Activated CD4-positive, CD25-positive, alpha-beta regulatory T cell treated with anti-CD3 and anti-CD28 coated beads, Interleukin-2, amount 50 U/mL, for 24 hours (primary cell): ENCODE data around the gene LKAAEAR1.
A peak's percentile ranks its signal among the peaks of the same experiment; 100 is the strongest.

ENCODE experiments used
- ATAC-seq, 2 donors: fragments of 150-1000 bp; cut with Tn5 transposase; one replicate each; pipeline ENCODE4 v1.10.0; 2021; ENCODE audit warnings: mild to moderate bottlenecking in 1 of 2, moderate library complexity in 1 of 2

Gene LKAAEAR1

GRCh38 chr20:64049878-64050260 is 34.3 kb downstream of the LKAAEAR1 start:
- no peak for ATAC-seq

DNA sequence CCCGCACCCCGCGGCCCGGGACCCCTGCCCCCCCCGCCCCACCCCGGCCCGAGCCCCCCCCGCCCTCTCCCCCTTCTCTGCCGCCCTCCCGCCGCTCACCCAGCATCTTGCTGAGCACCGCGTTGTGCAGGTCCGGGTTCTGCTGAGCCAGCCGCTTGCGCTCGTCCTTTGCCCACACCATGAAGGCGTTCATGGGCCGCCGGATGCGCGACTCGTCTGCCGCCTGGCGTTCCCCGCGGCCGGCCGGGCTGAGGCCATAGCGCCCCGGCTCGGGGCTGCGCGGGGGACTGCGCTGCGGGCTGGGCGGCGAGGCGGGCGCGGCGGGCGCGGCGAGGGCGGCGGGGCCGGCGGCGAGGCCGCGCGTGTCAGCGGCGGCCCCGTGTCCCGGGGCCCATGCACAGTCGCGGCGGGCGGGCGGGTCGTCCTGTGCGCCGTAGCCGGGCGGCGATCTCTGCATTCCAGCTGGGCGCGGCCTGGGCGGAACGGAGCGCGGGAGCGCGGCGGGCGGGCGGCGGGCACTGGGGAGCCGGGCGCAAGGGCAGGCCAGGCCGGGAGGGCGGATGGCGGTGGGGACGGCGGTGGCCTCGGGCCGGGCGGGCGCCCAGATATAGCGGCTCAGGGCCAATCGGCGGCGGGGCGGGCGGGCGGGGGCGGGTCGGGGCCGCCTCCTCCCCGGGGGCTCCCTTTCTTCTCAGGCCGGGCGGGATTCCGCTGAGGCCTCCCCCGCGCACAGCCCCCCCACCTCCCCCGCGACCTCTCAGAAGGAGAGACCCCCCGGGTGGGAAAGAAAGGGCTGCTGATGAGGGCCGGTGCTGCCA is 34.9 kb downstream of the LKAAEAR1 start, which contains the start of gene SOX18:
Gene SOX18, minus strand, starts transcription at position 580 of the 818 bp plus-strand sequence. Its CDS starts 123 bp downstream, at position 457.
- peak; percentile 17 to 53 for ATAC-seq

GRCh38 chr20:64048402-64049044 is 35.7 kb downstream of the LKAAEAR1 start:
- ATAC-seq, result no peak

GRCh38 chr20:64047968-64048401 is 36.2 kb downstream of the LKAAEAR1 start:
- ATAC-seq, result no peak

- no peak for ATAC-seq
Measured at GRCh38 chr20:64047046-64047389, 37.2 kb downstream of the LKAAEAR1 start.

- ATAC-seq, result no peak
Measured at GRCh38 chr20:64045346-64046011, 38.7 kb downstream of the LKAAEAR1 start.

GRCh38 chr20:64044484-64045247 is 39.5 kb downstream of the LKAAEAR1 start:
- no peak for ATAC-seq

- no peak for ATAC-seq
Measured at GRCh38 chr20:64043768-64044167, 40.4 kb downstream of the LKAAEAR1 start.

- no peak for ATAC-seq
Measured at GRCh38 chr20:64042054-64042781, 42.0 kb downstream of the LKAAEAR1 start.

DNA sequence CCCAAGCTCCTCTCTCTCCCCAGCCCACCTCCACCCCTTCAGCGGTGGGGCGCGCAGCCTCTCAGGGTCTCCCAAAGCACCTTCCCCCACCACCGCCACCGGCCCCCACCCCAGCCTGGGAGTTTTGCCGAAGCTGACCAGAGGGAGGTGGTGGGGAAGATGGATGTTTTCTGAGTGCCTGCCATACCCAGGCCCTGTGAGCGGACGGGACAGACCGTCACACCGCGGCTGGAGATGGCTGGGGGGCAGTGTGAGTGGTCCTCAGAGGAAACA is 42.5 kb downstream of the LKAAEAR1 start:
- ATAC-seq, result no peak

GRCh38 chr20:64041040-64041780 is 43.0 kb downstream of the LKAAEAR1 start:
- no peak for ATAC-seq

- ATAC-seq, result no peak
Measured at GRCh38 chr20:64040231-64041039, 43.8 kb downstream of the LKAAEAR1 start.

- no peak for ATAC-seq
Measured at GRCh38 chr20:64039293-64040160, 44.7 kb downstream of the LKAAEAR1 start.

DNA sequence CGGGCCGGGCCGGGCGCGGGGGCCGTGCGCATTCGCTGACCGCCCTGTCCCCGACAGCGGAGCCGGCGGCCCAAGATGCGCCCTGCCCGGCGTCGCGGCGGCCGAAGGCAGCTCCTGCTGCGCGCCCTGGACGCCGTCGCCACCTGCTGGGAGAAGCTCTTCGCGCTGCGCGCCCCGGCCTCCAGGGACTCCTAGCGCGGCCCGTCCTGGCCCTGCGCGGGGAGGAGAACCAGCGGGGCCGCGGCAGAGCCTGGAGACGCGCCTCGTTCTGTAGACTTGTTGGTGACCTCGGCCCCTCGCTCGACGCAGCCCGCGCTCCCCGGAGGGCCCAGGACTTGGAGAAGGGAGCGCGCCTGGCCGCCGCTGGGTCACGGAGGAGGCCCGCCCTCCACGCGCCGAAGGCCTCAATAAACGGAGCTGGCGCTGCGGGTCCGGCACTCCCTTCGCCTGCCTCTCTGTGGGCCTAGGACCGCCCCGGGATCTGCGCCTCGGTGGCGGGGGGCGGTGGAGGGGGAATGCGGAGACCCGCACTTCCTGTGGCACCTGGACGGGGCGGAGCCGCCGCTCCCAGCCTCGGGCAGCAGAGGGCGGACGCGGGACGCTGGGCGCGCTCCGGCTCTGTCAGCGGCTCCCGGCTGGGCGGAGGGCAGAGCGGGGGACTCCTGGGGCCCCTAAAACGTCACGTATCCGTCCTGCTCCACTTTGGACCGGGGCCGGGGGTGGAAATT is 45.5 kb downstream of the LKAAEAR1 start:
- ATAC-seq, result peak; percentile 59 to 73

GRCh38 chr20:64038224-64038564 is 46.0 kb downstream of the LKAAEAR1 start:
- ATAC-seq, result peak; percentile 10 to 11

DNA sequence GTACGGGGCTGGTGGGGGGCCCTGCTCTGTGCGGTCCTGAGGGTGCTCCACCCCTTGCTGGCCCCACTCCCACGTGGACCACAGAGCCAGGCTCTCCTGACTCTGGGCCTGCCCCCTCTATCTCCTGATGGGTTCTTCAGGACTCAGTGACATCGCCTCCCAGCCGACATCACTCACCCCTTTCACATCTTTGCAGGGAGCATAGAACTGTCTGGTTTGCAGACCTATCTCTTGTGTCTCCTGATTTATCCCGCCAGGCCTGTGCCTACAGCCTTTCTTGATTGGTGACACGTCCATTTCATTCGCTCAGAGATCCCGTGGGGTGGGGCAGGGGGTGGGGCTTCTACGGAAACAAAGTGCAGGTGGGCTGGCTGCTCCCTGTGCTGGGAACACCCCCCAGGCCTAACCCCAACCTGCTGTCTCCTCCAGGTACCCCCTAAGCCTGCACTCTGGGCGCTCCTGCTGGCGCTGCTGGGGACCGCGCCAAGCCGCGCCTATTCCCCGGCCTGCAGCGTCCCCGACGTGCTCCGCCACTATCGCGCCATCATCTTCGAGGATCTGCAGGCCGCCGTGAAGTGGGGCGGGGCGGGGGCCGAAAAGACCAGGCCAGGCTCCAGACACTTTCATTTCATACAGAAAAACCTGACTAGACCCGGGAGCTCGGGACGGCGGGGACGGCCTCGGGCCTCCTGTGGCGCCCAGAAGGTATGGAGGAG is 46.5 kb downstream of the LKAAEAR1 start:
- no peak for ATAC-seq

GRCh38 chr20:64037199-64037497 is 47.0 kb downstream of the LKAAEAR1 start:
- ATAC-seq, result no peak

- ATAC-seq, result no peak
Measured at GRCh38 chr20:64036346-64037198, 47.6 kb downstream of the LKAAEAR1 start.
